HepG2 (cell line): ENCODE measurements around the gene MLC1. TPM values are rescaled to one million over a fixed set of nuclear protein-coding genes. Genes with fewer than 3 reads are reported as not detected.

Source experiments
- ATAC-seq: fragments of 200-7000 bp; cut with Tn5 transposase; 3 replicates; pipeline ENCODE4 v1.9.1; 2020; ENCODE audit warnings: mild to moderate bottlenecking, moderate library complexity
- BruUV-seq: library from RNA; stranded (reverse); fragments of 400-500 nt; replicated peaks from 2 replicates; lab custom pipeline; 2021; lab: Mats Ljungman, UMichigan
- CTCF ChIA-PET: fragments of 300-600 bp; formaldehyde crosslinking; extraction: SDS; loops from one replicate; lab custom pipeline; 2021; ENCODE audit warnings: low total read pairs, inconsistent platforms, low intra/inter-chr PET ratio; lab: Yijun Ruan, JAX
- POLR2A ChIA-PET: fragments of 350-600 bp; sonication (Branson Sonifier 250); formaldehyde crosslinking; loops from one replicate; lab custom pipeline; 2020; ENCODE audit warnings: antibody characterized with exemption, inconsistent platforms; lab: Yijun Ruan, JAX
- DNase-seq: peaks from one replicate; pipeline ENCODE4 v3.0.0-alpha.2; 2015; ENCODE audit warnings: low spot score
- FAIRE-seq: peaks from 3 replicates; lab custom pipeline; 2011; peaks lifted over from hg19 to GRCh38; lab: Jason Lieb, UNC
- H2AFZ ChIP-seq: one replicate; pipeline ENCODE4 v1.6.1; 2011; ENCODE audit warnings: low read length, inconsistent platforms
- H3K27ac ChIP-seq: fragments of 300-600 bp; 3 replicates; pipeline ENCODE4 v1.8.0; 2011; ENCODE audit warnings: mixed run types, mild to moderate bottlenecking, mixed read lengths, low read length, inconsistent platforms; ENCODE audit not compliant: insufficient read depth; ENCODE audit errors: extremely low read length
- H3K27me3 ChIP-seq, 2 experiments: fragments of 200-600 bp in 1 of 2; 2 replicates in 1 of 2; 3 replicates in 1 of 2; pipeline versions ENCODE4 v1.6.0 to v1.8.0; 2011; ENCODE audit warnings: low read length in 2 of 2, mild to moderate bottlenecking in 2 of 2, moderate library complexity in 2 of 2, inconsistent platforms in 1 of 2; ENCODE audit not compliant: insufficient read depth in 2 of 2, control insufficient read depth in 1 of 2
- H3K36me3 ChIP-seq, 2 experiments: fragments of 200-600 bp in 1 of 2; replicated peaks in 1 of 2; 2 replicates in 1 of 2; 3 replicates in 1 of 2; pipeline versions ENCODE4 v1.5.1 to v1.8.0; 2011; ENCODE audit warnings: low read length in 2 of 2, inconsistent platforms in 1 of 2; ENCODE audit not compliant: insufficient read depth in 2 of 2, control insufficient read depth in 1 of 2
- H3K4me1 ChIP-seq: 2 replicates; pipeline ENCODE4 v1.5.1; 2012; ENCODE audit warnings: low read length, inconsistent platforms; ENCODE audit not compliant: insufficient read depth
- H3K4me2 ChIP-seq: 2 replicates; pipeline ENCODE4 v1.6.0; 2011; ENCODE audit warnings: low read depth, low read length, inconsistent platforms
- H3K4me3 ChIP-seq, 3 experiments: fragments of 200-600 bp in 1 of 3; sonication (generic), shearing (Covaris generic) in 1 of 3; replicated peaks in 1 of 3; 2 replicates each; pipeline ENCODE4 v1.5.1; 2011 to 2016; ENCODE audit warnings: low read length in 3 of 3, inconsistent platforms in 2 of 3, low read depth in 2 of 3, mild to moderate bottlenecking in 2 of 3, control low read depth in 1 of 3, mixed read lengths in 1 of 3; ENCODE audit not compliant: insufficient read depth in 1 of 3
- H3K79me2 ChIP-seq: one replicate; pipeline ENCODE4 v1.6.1; 2011; ENCODE audit warnings: low read length, inconsistent platforms; ENCODE audit not compliant: insufficient read depth
- H3K9ac ChIP-seq: 2 replicates; pipeline ENCODE4 v1.6.0; 2011; ENCODE audit warnings: mild to moderate bottlenecking, low read depth, low read length, inconsistent platforms; ENCODE audit not compliant: insufficient read depth
- H3K9me3 ChIP-seq: 2 replicates; pipeline ENCODE4 v1.5.1; 2012; ENCODE audit warnings: mild to moderate bottlenecking, low read length
- H4K20me1 ChIP-seq: 2 replicates; pipeline ENCODE4 v1.6.0; 2011; ENCODE audit warnings: inconsistent platforms, mild to moderate bottlenecking, low read length, moderate library complexity; ENCODE audit not compliant: insufficient read depth
- ATF7 ChIP-seq, 2 experiments: fragments of 450-650 bp in 1 of 2; sonication (generic) in 1 of 2; formaldehyde crosslinking in 1 of 2; IDR thresholded peaks; 2 replicates each; pipeline versions ENCODE4 v1.4.0 to v1.6.1; 2016 to 2020; ENCODE audit warnings: antibody characterized with exemption in 1 of 2, mild to moderate bottlenecking in 1 of 2, missing genetic modification reagents in 1 of 2
- CREB1 ChIP-seq, 2 experiments: fragments of 450-650 bp in 1 of 2; IDR thresholded peaks; 2 replicates each; pipeline ENCODE4 v1.6.1; 2016 to 2017; ENCODE audit warnings: control low read depth in 1 of 2, mild to moderate bottlenecking in 1 of 2, missing compliant biosample characterization in 1 of 2, missing genetic modification characterization in 1 of 2
- E2F5 ChIP-seq: sonication (generic); formaldehyde crosslinking; conservative IDR thresholded peaks from 2 replicates; pipeline ENCODE4 v1.4.0; 2020; ENCODE audit warnings: missing genetic modification reagents
- GABPA ChIP-seq, 2 experiments: IDR thresholded peaks; 2 replicates each; pipeline ENCODE4 v1.6.1; 2011 to 2016; ENCODE audit warnings: low read depth in 2 of 2, low read length in 1 of 2, missing biosample characterization in 1 of 2, missing genetic modification characterization in 1 of 2
- ZBTB33 ChIP-seq: sonication (generic); formaldehyde crosslinking; IDR thresholded peaks from 2 replicates; pipeline ENCODE4 v1.4.0; 2020; ENCODE audit warnings: missing genetic modification reagents
- WGBS: methylation state at CpG from one replicate; pipeline ENCODE4 v1.1.6; 2017; ENCODE audit warnings: low lambda C conversion rate; 5-methylcytosine and 5-hydroxymethylcytosine counted together
- in situ Hi-C: cut with HindIII; loops from 2 replicates; pipeline ENCODE4 v1.10.0; 2017; ENCODE audit warnings: low pct_unique_long_range_greater_than_20kb; ENCODE audit not compliant: extremely low pct_ligation_motif_present
- intact Hi-C: fragments of 100-400 bp; cut with micrococcal nuclease; formaldehyde crosslinking; loops from one replicate; pipeline ENCODE4 v1.10.0; 2022; ENCODE audit not compliant: unreplicated experiment
- polyA plus RNA-seq, 8 experiments: library from polyadenylated mRNA; depleted of rRNA in 3 of 8; stranded (reverse) in 7 of 8; unstranded in 1 of 8; fragments of >200 nt; fragmentation: Illumina TruSeq in 4 of 8; extraction: Trizol in 4 of 8; gene quantifications; 2 replicates each; pipeline versions ENCODE4 v1.2.1 to v1.2.3, GENCODE V29; 2011 to 2016; ENCODE audit warnings: low read depth in 4 of 8, missing spikeins in 1 of 8, mixed read lengths in 1 of 8; ENCODE audit not compliant: insufficient read depth in 1 of 8
- total RNA-seq, 5 experiments: library from RNA; depleted of rRNA; stranded (reverse); fragments of >200 nt; fragmentation: Illumina TruSeq; extraction: Trizol; gene quantifications; 2 replicates each; pipeline ENCODE4 v1.2.3, GENCODE V29; 2016; ENCODE audit warnings: low read depth in 1 of 5

The MLC1 gene
- total and polyA plus RNA-seq, 2 of the 13 experiments (the other 11 are each of a cell fraction or from before 2014, with no cell fraction given): not detected

GRCh38 chr22:50089682-50090411, 4.6 kb upstream of the MLC1 start, which contains the start of gene MOV10L1:
Gene MOV10L1 (plus strand): TSS chr22:50090006. CDS start chr22:50090089, 83 bp downstream.
- Histone ChIP-seq H3K4me2 (no peak within 1 kb of the TSS), H3K4me1 (no peaks in the 10 kb centered on the region), H3K9ac (no peak within 1 kb of the TSS), H3K27ac (no peak within 1 kb of the TSS), H3K79me2 (no peaks in the 10 kb centered on the region), H3K4me3 (no peak within 1 kb of the TSS), H4K20me1 (no peaks in the 10 kb centered on the region), H2AFZ (no peak within 1 kb of the TSS), H3K27me3 (peaks cover 3 to 14% of the 10 kb centered on the region in 2 experiments; a peak in 4 of 5 replicates), H3K36me3 (no peaks in the 10 kb centered on the region), H3K9me3 (no peaks in the 10 kb centered on the region)
- WGBS: 90% methylated on average over 54 of the region's 83 CpGs
- ChIA-PET POLR2A (no interaction called here), CTCF (no interaction called here)
- ATAC-seq (no peak), FAIRE-seq (no peak), DNase-seq (no peak)
- intact Hi-C loops (no loop called here), in situ Hi-C loops (no loop called here)
- BruUV-seq: no TSS peak
- TF ChIP-seq GABPA (IDR thresholded peaks at IDR 0.05; ENCODE audit: low read depth, low read length) (peak; percentile 11; the same call in 1 of the 2 replicates), GABPA (CRISPR knock-in tag; IDR thresholded peaks at IDR 0.05; ENCODE audit: low read depth) (no peak), ZBTB33 (CRISPR knock-in tag) (0 out of 2 replicates have a peak, but pooled peaks have one; percentile 16), CREB1 (IDR thresholded peaks at IDR 0.05) (peak; percentile 82), CREB1 (CRISPR knock-in tag; IDR thresholded peaks at IDR 0.05) (no peak), ATF7 (IDR thresholded peaks at IDR 0.05) (peak; percentile 62; the same call in 1 of the 2 replicates), ATF7 (CRISPR knock-in tag; IDR thresholded peaks at IDR 0.05) (no peak), E2F5 (CRISPR knock-in tag) (no peak)
